HG02884 (cell line): ENCODE measurements around the gene HTR6.
"Not testable (repeated sequence)": the region's sequence is repeated elsewhere in the genome, so short reads cannot be mapped to it uniquely, and the experiment has no call there.

Source experiments
- ATAC-seq: cut with Tn5 transposase; IDR thresholded peaks from one replicate; pipeline ENCODE4 v1.9.1; 2021; ENCODE audit warnings: mild to moderate bottlenecking, moderate library complexity; ENCODE audit not compliant: unreplicated experiment

The HTR6 gene

DNA sequence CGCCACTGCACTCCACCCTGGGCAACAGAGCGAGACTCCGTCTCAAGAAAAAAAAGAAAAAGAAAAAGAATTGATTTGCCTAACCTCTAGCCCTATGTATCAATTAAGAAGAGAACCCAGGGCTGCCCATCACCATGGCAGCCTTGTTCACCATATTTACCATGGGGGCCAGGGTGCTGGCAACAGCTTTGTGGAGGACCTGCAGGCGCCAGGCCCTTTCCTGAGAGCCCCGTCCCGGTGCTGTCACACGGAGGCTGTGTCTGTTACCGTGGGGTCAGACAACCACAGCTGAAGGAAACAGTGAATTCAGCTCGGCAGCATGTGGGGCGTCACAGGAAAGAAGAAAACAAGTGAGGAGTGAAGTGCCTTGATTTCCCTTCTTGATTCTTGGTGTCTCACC is 27.1 kb upstream of the HTR6 start:
- ATAC-seq = no peak

DNA sequence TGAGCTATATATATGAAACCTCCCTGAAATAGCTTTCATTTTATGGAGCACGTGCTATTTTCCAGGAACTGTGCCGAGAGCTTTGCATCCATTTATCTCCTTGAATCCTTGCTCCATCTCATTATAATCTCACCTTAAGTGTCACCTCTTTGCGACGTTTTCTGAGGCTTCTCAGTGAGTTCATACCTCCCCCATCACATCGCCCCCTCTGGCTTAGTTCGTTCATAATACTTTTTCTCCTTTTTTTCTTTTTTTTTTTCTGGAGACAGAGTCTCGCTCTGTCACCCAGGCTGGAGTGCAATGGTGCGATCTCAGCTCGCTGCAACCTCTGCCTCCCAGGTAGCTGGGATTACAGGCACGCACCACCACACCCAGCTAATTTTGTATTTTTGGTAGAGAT is 25.4 kb upstream of the HTR6 start:
- not testable (repeated sequence) for ATAC-seq

DNA sequence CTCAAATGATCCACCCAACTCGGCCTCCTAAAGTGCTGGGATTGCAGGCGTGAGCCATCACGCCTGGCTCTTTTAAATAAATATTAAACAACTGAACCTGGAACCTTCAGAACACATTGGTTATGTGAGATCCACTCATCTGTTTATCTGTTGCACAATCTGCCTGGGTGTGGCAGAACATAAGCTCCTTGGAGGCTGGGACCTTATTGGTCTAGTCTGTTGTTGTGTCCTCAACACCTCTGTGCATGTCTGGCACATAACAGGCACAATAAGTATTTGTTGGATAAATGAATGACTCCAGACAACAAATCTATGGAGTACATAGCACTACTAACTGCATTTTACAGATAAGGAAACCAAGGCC is 24.7 kb upstream of the HTR6 start:
- no peak for ATAC-seq

DNA sequence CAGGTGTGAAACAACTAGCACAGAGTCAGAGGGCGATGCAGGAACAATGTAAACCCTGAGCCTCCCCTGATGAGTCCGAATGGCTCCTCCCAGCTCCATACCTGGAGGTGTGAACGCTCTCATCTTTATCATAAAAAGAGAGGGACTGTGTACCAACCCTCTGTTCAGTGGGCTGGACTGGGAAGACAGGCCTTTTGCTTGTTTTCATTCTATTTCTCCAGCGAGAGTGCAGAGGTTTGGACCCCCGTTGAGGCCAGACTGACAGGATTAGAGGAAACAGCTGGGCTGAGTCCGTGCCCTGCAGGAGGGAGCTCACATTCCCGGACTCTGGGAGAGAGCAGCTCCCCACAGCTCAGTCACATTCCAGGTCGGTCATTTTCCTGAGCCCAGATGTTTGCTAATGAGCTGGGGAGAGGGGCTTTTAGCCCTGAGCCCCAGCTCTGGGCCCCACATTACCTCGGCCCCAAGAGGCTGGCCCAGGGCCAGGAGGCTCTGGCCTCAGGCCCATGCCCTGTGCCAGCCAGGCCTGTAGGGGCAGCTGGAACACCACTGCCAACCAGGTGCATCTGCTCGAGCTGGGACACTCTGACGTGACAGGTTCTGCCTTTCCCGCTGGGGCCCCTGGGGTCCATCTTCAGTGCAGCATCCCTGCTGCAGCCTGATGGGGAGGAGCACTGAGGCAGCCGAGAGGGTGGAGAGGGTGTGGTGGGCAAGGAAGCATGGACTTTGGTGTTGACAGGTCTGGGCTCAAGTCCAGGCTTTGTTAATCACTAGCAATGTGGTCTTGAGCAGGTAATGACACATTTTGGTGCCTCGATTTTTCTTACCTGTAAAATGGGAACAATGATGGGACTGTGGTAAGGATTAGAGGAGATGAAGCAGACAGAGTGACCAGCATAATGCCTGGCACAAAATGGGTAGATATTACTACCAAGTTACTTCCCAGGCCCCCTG is 24.0 kb upstream of the HTR6 start:
- ATAC-seq = no peak

DNA sequence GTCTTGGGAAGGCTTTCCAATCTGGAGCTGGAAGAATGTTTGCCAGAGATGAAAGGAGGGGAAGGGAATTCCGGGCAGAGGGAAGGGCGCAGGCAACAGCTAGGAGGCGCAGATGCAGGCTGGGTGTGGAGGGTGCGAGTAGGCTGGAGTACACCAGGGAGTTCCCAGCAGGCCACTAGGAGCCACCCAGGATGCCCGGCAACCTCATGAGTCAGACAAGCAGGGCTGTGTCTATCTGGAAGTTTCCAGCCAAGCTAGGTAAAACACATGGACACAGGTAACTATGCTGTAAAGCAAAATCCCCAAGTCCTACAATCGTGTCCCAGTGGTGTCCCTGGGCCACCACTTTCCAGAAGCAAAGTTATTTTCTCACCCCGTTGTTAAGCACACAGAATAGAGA is 21.6 kb upstream of the HTR6 start:
- ATAC-seq = no peak

DNA sequence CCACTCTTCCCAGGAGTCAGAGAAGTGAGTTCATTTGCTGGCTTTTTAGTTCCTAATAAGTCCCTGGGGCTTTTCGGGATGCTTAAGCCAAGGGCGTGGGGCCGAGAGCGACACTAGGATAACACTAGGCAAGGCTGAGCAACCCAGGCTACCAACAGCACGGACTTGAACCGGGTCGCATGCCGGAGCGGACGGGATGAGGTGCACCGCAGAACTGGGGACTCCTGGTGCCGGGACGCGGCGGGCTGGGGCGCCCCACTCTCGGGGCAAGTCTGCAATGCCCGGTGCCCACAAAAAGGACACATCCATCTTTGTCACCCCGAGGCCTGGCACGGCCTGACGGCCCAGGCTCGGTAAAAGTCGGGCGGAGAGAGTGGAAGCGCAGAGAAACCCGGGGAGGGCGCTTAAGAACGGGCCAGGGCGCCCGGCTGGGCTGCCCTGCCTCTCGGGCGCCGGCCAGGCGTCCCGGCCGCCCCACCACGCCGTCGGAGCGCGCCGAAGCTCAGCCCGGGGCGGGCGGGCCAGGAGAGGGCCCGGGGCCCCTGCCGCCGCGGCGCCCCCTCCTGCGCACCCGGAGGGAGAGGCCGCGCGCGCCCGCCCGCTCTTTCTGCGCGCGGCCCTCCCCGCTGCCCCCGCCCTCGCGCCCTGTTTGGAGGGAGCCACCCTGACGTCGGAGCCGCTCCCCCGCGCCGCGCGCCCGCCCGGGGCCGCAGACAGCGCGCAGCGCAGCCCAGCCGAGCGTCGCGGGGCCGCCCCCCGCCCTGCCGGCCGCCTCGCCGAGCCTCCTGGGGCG is 20.9 kb upstream of the HTR6 start, which contains the start of gene NBL1:
Gene NBL1, plus strand, starts transcription at position 710 of the 793 bp plus-strand sequence. CDS start 10,720 bp downstream, outside the sequence.
- ATAC-seq = peak; percentile 45

DNA sequence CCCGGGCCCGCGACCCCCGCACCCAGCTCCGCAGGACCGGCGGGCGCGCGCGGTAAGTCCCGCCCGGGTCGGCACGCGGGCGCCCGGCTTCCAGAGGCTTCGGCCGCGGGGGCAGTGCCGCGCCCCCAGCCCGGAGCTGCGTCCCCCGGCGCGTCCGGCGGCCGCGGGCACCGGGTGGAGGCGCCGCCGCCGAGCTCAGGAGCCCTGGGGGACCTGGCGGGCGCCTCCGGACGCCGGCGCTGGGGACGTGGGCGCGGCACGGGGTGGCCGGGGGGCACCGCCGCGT is 20.3 kb upstream of the HTR6 start:
- no peak for ATAC-seq

DNA sequence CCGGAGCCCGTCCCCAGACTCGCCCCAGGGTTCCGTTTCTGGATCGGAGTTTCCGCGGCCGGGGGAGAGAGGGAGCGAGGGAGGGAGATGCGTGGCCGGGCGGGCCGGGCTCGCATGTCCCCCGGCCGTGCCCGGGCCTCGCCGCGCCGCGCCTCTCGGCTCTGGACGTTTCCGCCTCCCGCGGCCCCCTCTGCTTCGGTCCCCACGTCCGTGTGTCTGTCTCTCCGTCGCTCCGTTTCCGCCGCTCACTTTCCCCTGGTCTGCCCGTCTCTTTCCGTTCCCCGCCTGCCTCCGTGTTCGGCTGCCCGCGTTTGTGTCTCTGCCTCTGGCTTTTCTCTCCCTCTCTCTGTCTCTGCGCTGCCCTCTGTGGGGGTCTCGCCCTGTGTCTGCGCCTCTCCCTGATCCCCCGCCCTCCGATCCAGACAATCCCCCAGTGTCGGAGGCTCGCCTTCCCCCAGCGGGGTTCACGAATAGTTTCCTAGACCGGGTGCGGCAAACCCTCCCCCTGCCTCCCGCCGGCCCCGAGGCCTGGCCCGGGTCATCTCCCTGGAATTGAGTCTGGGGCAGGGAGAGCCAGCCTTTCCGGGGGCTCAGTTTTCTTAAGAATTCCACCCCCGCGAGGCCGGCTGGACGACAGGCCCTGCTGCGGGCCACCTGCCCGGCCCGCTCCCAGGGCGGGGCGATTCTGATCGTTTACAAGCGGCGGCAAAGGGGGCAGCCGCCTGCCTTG is 19.8 kb upstream of the HTR6 start:
- peak; percentile 31 for ATAC-seq

DNA sequence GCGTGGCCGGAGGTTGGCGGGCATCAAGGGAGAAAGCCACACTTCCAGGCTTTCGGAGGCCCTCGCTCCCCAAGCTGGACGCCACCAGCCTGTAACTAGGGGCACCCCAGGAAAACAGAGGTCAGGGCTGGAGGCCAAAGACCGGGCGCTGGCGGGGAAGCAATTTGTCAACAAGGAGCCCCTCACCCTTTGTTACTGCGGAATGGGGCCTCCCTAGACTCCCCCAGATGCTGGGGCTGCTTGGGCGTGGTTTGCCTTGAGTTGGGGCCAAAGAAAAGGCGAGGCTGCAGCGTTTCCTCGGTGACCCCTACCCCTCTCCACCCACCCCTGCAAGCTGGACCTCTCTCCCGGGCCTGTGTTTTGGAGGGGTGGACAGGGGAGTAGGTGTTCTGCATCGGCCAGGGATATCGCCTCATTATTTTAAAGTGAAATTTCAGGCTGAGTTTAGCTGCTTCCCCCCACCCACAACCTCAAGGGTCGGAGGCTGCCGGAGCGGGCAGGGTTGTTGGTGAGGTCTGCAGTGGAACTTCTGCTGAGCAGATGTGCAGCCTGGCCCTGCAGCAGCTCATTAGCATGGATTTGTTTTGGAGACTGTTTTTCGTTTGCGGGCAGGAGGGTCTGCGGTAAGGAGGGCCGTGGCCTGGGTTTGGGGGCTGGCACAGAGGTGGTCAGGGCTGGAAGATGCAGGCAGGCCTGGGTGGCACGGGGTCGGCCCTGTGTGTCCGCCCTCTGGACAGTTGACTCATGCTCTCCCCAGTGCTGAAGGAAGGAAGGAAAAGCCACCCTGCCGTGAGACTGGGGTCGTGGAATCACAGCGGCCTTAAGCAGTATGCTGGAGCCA is 19.0 kb upstream of the HTR6 start:
- no peak for ATAC-seq

DNA sequence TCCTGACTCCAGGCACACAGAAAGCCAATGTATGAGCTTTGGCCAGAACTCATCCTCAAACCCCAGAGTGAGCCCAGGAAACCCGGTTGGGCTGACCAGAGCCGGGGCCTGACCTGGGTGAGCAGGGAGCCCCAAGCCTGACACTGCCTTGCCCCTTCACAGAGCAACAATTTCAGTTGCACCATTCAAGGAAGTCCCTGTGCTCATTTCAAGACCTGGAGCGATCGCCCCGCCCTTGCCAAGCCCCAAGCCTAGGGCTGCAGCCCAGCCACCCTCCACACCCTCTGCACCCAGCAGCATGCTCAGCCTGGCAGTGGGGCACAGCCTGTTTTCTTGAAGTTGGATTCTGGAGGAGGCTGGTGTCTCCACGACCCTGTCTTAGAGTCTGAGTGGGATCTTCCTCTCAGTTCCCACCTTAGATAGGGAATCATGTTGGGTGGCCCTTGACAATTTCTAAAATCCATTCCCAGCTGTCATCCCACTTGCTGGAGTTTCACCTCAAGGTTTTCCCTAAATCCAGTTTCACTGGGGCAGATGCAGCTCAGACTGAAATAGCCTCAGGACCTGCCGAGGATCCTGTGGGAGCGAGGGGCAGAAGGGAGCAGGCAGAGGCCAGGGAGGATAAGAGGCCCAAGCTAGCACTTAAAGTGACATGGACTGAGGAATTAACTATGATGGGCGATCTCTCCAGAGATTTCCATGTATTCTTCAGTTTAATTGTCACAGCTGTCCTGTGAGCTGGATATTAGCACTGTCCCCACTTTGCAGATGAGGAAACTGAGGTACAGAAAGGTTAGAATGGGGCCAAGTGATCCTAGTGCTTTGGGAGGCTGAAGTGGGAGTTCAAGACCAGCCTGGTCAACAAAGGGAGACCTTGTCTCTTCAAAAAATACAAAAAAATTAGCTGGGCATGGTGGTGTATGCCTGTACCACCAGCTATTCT is 18.0 kb upstream of the HTR6 start:
- ATAC-seq = no peak

DNA sequence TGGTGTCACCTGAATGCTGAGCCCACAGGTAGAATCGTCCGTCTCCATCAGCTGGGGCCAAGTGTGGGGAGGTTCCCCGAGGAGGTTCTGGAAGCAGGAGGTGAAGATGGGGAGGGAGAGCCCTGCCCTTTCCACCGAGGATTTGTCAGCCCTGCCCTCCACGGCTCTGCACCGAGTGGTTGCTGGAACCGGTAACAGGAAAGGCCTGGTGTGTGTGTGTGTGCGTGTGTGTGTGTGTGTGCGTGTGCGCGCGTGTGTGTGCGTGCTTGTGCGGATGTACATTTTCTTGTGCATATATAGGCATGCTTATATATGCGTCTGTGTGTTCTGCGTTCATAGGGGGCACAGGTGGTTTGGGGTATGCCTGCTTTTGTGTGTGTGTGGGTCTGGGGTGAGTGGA is 17.0 kb upstream of the HTR6 start:
- no peak for ATAC-seq

DNA sequence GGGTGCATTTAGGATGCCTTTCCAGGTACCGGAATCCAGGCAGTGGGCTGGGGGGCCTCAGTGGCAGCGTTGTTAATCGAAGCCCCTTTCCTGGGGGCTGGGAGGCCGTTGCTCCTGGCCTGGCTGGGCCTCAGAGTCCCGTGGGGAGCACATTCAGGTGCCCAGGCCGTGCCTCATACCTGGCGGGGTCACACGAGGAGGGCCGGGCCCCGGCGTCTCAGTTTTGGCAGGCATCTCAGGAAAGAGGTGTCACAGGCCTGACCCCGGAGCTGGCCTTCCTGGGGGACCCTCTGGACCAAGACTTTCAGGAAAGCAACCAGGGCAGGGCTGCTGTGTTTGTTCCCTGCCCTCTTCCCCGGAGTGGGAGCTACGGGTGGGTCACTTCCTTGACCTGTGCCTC is 16.4 kb upstream of the HTR6 start:
- ATAC-seq = no peak

DNA sequence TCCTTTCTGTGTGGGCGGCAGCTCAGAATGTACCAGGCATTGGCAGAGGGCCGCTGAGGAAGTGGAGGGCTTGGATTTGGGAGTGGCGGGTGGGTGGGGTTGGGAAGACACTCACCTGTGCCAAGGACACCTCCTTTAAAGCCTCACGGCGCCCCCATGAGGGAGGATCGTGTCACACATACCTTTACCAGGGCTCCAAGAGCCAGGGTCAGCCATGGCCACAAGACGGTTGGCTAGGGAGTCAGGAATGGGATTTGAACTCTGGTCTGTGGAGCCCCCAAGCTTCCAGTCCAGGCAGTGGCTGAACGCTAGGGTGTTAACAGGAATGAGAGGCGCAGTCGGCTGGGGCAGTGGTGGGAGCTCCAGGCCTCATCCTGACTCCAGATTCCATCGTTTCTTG is 16.0 kb upstream of the HTR6 start:
- ATAC-seq = no peak

DNA sequence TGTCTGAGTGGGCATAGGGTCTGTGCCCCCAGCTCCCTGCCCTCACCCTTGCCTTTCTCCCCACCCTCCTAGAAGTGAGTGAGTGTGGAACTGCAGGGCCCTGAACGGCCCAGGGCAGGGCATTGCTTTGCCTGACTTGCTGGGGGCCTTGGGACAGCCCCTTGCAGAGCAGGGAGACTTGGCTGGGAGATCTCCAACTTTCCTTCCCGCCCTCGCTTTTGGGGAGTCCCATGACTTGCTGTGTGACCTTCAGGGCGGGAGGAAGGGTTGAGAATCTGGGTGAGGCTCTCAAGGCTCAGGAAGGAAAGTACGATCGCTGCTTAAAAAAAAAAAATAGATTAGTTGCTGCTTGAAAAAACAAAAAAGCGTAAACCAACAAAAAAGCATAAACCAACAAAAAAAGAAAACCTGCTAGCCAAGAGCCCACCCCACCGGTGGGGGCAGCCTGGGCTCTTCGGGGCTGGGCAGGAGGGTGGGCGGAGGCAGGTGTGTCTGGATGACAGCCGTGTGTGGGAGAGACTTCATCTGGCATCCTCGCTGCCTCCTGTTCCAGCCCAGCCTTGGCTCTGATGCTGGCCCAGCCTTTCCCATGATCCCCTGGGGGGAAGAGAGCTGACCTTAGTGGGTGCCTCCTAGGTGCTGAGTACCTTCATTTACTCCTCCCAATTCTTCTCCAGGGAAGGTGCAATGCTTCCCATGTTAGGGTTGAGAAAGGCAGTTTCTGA is 14.1 kb upstream of the HTR6 start:
- no peak for ATAC-seq

DNA sequence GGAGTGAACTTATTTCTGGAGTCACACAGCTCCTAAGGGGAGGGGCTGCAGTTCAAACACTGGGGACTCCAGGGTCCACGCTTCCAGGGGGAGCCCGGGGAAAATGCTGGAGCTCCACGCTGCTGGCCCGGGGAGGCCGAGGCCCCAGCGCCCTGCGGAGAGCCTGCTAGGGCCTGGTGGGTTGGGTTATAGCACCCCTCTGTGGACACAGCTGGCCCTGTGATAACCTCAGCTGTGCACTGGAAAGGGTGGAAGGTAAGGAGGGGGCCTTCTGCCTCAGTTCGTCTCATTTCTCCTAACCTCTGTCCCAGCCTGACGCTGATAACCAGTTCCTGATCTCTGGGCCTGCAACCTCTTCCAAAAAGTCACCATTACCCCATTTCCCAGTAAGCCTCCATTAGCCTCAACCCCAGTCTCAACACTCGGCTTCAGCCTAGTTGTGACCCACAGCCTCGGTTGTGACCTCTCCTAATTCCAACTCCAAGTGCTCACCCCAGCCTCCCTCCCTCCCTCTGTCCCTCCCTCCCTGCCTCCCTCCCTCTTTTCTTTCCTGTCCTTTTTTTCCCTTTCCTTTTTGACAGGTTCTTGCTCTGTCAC is 13.4 kb upstream of the HTR6 start:
- ATAC-seq = no peak

DNA sequence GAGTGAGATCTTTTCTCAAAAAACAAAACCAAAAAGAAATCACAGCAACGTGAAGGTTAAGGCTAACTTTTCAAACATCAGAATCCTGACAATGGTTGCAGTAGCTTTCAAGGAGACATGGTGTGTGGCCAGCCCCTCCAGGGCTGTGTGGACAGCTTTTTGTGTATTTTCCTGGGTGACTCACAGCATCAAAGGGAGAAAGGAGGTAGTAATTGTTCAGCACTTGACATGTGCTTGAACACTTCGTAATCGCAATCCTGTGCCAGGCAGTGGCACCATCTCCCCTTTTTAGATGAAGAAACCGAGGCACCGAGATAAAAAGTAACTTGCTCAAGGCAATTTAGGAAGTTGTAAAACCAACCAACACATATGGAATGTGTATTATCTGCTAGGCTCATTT is 10.3 kb upstream of the HTR6 start:
- ATAC-seq = no peak

DNA sequence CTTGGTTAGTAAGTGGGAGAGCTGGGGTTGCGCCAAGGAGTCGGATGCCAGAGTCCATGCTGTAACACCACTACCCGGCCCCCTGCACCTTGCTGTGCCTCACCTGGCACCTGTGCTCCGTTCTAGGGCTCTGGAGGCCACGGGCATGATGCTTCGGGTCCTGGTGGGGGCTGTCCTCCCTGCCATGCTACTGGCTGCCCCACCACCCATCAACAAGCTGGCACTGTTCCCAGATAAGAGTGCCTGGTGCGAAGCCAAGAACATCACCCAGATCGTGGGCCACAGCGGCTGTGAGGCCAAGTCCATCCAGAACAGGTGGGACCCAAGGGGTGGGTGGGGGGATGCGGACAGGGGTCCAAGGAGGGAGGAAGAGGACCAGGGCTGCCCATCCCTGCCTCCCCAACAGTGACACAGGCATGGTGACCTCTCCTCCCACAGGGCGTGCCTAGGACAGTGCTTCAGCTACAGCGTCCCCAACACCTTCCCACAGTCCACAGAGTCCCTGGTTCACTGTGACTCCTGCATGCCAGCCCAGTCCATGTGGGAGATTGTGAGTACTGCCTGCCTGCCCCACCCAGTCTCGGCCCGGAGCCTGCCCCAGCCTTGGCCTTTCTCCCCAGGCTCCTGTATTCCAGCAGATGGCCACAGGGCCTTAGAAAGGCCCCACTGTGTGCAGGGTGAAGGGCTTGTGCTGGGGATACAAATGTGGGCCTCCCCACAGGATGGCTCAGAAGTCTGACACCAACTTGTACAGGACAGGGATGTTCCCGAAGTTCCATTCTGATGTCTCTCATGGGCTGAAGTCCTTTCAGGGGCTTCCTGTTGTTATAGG is 9.6 kb upstream of the HTR6 start:
- no peak for ATAC-seq

DNA sequence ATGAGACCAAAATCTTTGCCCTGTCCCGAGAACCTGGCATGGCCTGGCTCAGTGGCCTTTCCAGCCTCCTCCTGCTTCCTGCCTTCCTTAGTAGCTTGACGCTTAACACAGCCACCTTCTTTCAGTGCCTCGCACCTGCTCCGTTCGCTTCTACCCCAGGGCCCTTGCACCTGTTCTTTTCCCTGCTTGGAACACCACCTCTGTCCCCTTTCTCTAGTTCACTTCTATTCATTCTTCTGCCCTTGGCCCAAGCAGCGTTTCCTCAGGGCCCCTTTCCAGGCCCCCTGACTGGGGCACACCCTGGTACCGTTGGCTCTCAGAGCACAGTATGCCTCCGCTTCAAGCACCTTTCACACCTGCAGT is 9.0 kb upstream of the HTR6 start:
- no peak for ATAC-seq
